Peyer's patch (tissue), 4 donors: ENCODE data around the gene TBATA.

Experiments used
- CTCF ChIP-seq, 6 experiments: fragments of 450-650 bp in 4 of 6; fragments of 200-600 bp in 2 of 6; sonication (generic) in 1 of 6; IDR thresholded peaks; one replicate each; pipeline ENCODE4 v1.5.1; 2017 to 2019; ENCODE audit warnings: antibody characterized with exemption in 6 of 6, mild to moderate bottlenecking in 3 of 6, moderate library complexity in 1 of 6
- POLR2A ChIP-seq, 2 donors: fragments of 450-650 bp; IDR thresholded peaks; one replicate each; pipeline ENCODE4 v1.5.1; 2017; ENCODE audit warnings: antibody characterized with exemption in 2 of 2, mild to moderate bottlenecking in 2 of 2, moderate library complexity in 2 of 2

- TF ChIP-seq CTCF (IDR thresholded peaks at IDR 0.05) (no peak), POLR2A (IDR thresholded peaks at IDR 0.05) (no peak)
Observed at GRCh38 chr10:70748305-70748704, 36.9 kb downstream of the TBATA start.
